T-cell (primary cell): ENCODE data around the gene S100G. TPM values are rescaled to one million over a fixed set of nuclear protein-coding genes. Genes with fewer than 3 reads are reported as not detected.

Source experiments
- ATAC-seq, 4 experiments: fragments of 200-7000 bp in 3 of 4; fragments of 150-1000 bp in 1 of 4; cut with Tn5 transposase; replicated peaks in 1 of 4; 1 replicate in 3 of 4; 2 replicates in 1 of 4; pipeline ENCODE4 v1.10.0; 2021; ENCODE audit warnings: moderate library complexity in 3 of 4, mild to moderate bottlenecking in 2 of 4, moderate number of reproducible peaks in 1 of 4
- CTCF ChIA-PET, 2 donors: fragments of 300-600 bp; sonication (Branson Sonifier 250); formaldehyde crosslinking; loops; one replicate each; lab custom pipeline; 2022; ENCODE audit warnings: antibody characterized with exemption in 2 of 2; lab: Charles Lee
- POLR2A ChIA-PET, 2 donors: fragments of 300-600 bp; sonication (Branson Sonifier 250); formaldehyde crosslinking; loops; one replicate each; lab custom pipeline; 2022; ENCODE audit warnings: antibody characterized with exemption in 2 of 2; lab: Charles Lee
- DNase-seq, 35 experiments: peaks; one replicate each; pipeline versions ENCODE4 v3.0.0 to v3.0.0-alpha.2; 2013 to 2023
- H3K27ac ChIP-seq: one replicate; pipeline ENCODE4 v1.5.1; 2013; ENCODE audit warnings: low read length
- H3K27me3 ChIP-seq, 2 experiments: replicated peaks in 1 of 2; 1 replicate in 1 of 2; 2 replicates in 1 of 2; pipeline versions ENCODE4 v1.6.1 to v1.7.0; 2013; ENCODE audit warnings: low read length in 1 of 2, mixed read lengths in 1 of 2; ENCODE audit not compliant: control insufficient read depth in 2 of 2, insufficient read depth in 2 of 2; ENCODE audit errors: extremely low read depth in 1 of 2
- H3K36me3 ChIP-seq, 2 donors: 1 replicate in 1 of 2; 2 replicates in 1 of 2; pipeline versions ENCODE4 v1.6.1 to v1.7.0; 2013; ENCODE audit warnings: low read length in 1 of 2; ENCODE audit not compliant: control insufficient read depth in 2 of 2, insufficient read depth in 1 of 2; ENCODE audit errors: extremely low read depth in 1 of 2
- H3K4me1 ChIP-seq, 2 experiments: 1 replicate in 1 of 2; 2 replicates in 1 of 2; pipeline versions ENCODE4 v1.6.1 to v1.7.0; 2013; ENCODE audit warnings: low read length in 2 of 2, mixed read lengths in 1 of 2; ENCODE audit not compliant: insufficient read depth in 2 of 2, control insufficient read depth in 1 of 2; ENCODE audit errors: extremely low read depth in 1 of 2
- H3K4me3 ChIP-seq, 2 donors: 1 replicate in 1 of 2; 2 replicates in 1 of 2; pipeline versions ENCODE4 v1.5.1 to v1.7.0; 2013; ENCODE audit warnings: mild to moderate bottlenecking in 2 of 2, low read length in 1 of 2, moderate library complexity in 1 of 2; ENCODE audit not compliant: control insufficient read depth in 1 of 2; ENCODE audit errors: extremely low read depth in 1 of 2
- H3K9me3 ChIP-seq: 2 replicates; pipeline ENCODE4 v1.7.0; 2013
- H3K27ac Mint-ChIP-seq, 2 donors: one replicate each; pipeline ENCODE4 v1.8.0; 2020 to 2021; ENCODE audit warnings: mild to moderate bottlenecking in 2 of 2, mixed read lengths in 2 of 2
- H3K27me3 Mint-ChIP-seq, 2 donors: one replicate each; pipeline ENCODE4 v1.8.0; 2021 to 2022; ENCODE audit warnings: mixed read lengths in 2 of 2
- H3K36me3 Mint-ChIP-seq: one replicate; pipeline ENCODE4 v1.8.0; 2021; ENCODE audit warnings: mixed read lengths
- H3K4me1 Mint-ChIP-seq, 3 donors: one replicate each; pipeline ENCODE4 v1.8.0; 2020 to 2022; ENCODE audit warnings: mixed read lengths in 3 of 3, mild to moderate bottlenecking in 1 of 3
- H3K4me3 Mint-ChIP-seq, 3 donors: one replicate each; pipeline ENCODE4 v1.8.0; 2020 to 2022; ENCODE audit warnings: mild to moderate bottlenecking in 3 of 3, mixed read lengths in 3 of 3, moderate library complexity in 3 of 3
- H3K9me3 Mint-ChIP-seq, 3 donors: one replicate each; pipeline ENCODE4 v1.8.0; 2020 to 2022; ENCODE audit warnings: mixed read lengths in 3 of 3
- WGBS: methylation state at CpG from one replicate; pipeline ENCODE4 v1.1.5; 2013; ENCODE audit warnings: missing lambda C conversion rate; ENCODE audit not compliant: insufficient coverage; 5-methylcytosine and 5-hydroxymethylcytosine counted together
- total RNA-seq, 35 experiments: library from RNA in 6 of 35; stranded (reverse) in 6 of 35; fragments of 120-200 nt in 1 of 35; gene quantifications; one replicate each; pipeline versions ENCODE4 v1.2.1 to v1.2.4 and lab custom pipeline; 2013 to 2026

Gene S100G
- total RNA-seq, 5 donors from 2014 or later (not counting 1 experiment from before 2014, with no cell fraction given): not detected

GRCh38 chrX:16638533-16638932 is 11.4 kb upstream of the S100G start:
- ChIA-PET CTCF (interaction anchor here in 1 of 2 donors (0.6 kb wide), 1 partner anchor 78 kb away, joined by 4 read pairs; no protein-coding TSS in a partner anchor), POLR2A (no interaction called here)
- no peak overlapping the region for H3K4me3 ChIP-seq
- H3K4me1 ChIP-seq: no peaks in the 10 kb centered on the region
- Mint-ChIP-seq H3K27me3 (peaks cover 0 to 3% of the 10 kb centered on the region in 2 donors), H3K27ac (no peak overlapping the region), H3K4me3 (no peak overlapping the region), H3K36me3 (peaks cover 22% of the 10 kb centered on the region), H3K9me3 (no peaks in the 10 kb centered on the region), H3K4me1 (peaks cover 0 to 4% (median 0%) of the 10 kb centered on the region in 3 donors)
- no peak overlapping the region for H3K27ac ChIP-seq
- no peaks in the 10 kb centered on the region for H3K36me3 ChIP-seq
- DNase-seq (no peak), ATAC-seq (no peak)
- no peaks in the 10 kb centered on the region for H3K27me3 ChIP-seq
- no CpG with 5 or more reads among the region's 7 CpGs for WGBS
- no peaks in the 10 kb centered on the region for H3K9me3 ChIP-seq

GRCh38 chrX:16639966-16640365 is 10.0 kb upstream of the S100G start:
- Histone ChIP-seq H3K4me3 (no peak overlapping the region), H3K27me3 (no peaks in the 10 kb centered on the region), H3K9me3 (no peaks in the 10 kb centered on the region), H3K36me3 (no peaks in the 10 kb centered on the region), H3K4me1 (no peaks in the 10 kb centered on the region), H3K27ac (no peak overlapping the region)
- ChIA-PET CTCF (no interaction called here), POLR2A (no interaction called here)
- ATAC-seq: no peak
- peaks cover 22% of the 10 kb centered on the region for H3K36me3 Mint-ChIP-seq
- H3K4me3 Mint-ChIP-seq: no peak overlapping the region
- no peaks in the 10 kb centered on the region for H3K9me3 Mint-ChIP-seq
- H3K27me3 Mint-ChIP-seq: no peaks in the 10 kb centered on the region
- no peak for DNase-seq
- 93% methylated on average over 4 of the region's 6 CpGs for WGBS
- no peaks in the 10 kb centered on the region for H3K4me1 Mint-ChIP-seq
- H3K27ac Mint-ChIP-seq: no peak overlapping the region

GRCh38 chrX:16640823-16641222 is 9.1 kb upstream of the S100G start:
- no peaks in the 10 kb centered on the region for H3K4me1 Mint-ChIP-seq
- ChIA-PET CTCF (interaction anchor here in 1 of 2 donors (0.8 kb wide), 1 partner anchor 11 kb away, joined by 3 read pairs; no protein-coding TSS in a partner anchor), POLR2A (no interaction called here)
- H3K36me3 Mint-ChIP-seq: peaks cover 22% of the 10 kb centered on the region
- no peak for ATAC-seq
- no peak for DNase-seq
- no peaks in the 10 kb centered on the region for H3K27me3 Mint-ChIP-seq
- H3K9me3 Mint-ChIP-seq: no peaks in the 10 kb centered on the region
- Histone ChIP-seq H3K27ac (no peak overlapping the region), H3K4me3 (no peak overlapping the region), H3K9me3 (no peaks in the 10 kb centered on the region), H3K4me1 (no peaks in the 10 kb centered on the region), H3K36me3 (no peaks in the 10 kb centered on the region), H3K27me3 (no peaks in the 10 kb centered on the region)
- no peak overlapping the region for H3K4me3 Mint-ChIP-seq
- 83% methylated on average over 1 of the region's 4 CpGs for WGBS
- no peak overlapping the region for H3K27ac Mint-ChIP-seq

- no peak for ATAC-seq
These were observed 6.8 kb upstream of the S100G start for GRCh38 chrX:16643176-16643575.

GRCh38 chrX:16646366-16647138 is 3.4 kb upstream of the S100G start:
- H3K4me3 ChIP-seq: no peak overlapping the region
- no CpG with 5 or more reads among the region's 4 CpGs for WGBS
- H3K27ac Mint-ChIP-seq: no peak overlapping the region
- H3K4me1 ChIP-seq: no peaks in the 10 kb centered on the region
- no peaks in the 10 kb centered on the region for H3K9me3 Mint-ChIP-seq
- ChIA-PET CTCF (no interaction called here), POLR2A (no interaction called here)
- no peak overlapping the region for H3K4me3 Mint-ChIP-seq
- no peak for ATAC-seq
- no peaks in the 10 kb centered on the region for H3K27me3 ChIP-seq
- no peaks in the 10 kb centered on the region for H3K36me3 ChIP-seq
- peaks cover 12% of the 10 kb centered on the region for H3K36me3 Mint-ChIP-seq
- no peak for DNase-seq
- no peaks in the 10 kb centered on the region for H3K4me1 Mint-ChIP-seq
- no peaks in the 10 kb centered on the region for H3K9me3 ChIP-seq
- H3K27ac ChIP-seq: no peak overlapping the region
- H3K27me3 Mint-ChIP-seq: peaks cover 0 to 5% of the 10 kb centered on the region in 2 donors

More at GRCh38 chrX:16643176-16643575, 6.8 kb upstream of the S100G start:
- Histone ChIP-seq H3K9me3 (no peaks in the 10 kb centered on the region), H3K4me1 (no peaks in the 10 kb centered on the region), H3K4me3 (no peak overlapping the region), H3K27me3 (no peaks in the 10 kb centered on the region), H3K36me3 (no peaks in the 10 kb centered on the region), H3K27ac (no peak overlapping the region)
- no peak for DNase-seq
- CTCF ChIA-PET: interaction anchor here in 1 of 2 donors (0.9 kb wide), 1 partner anchor 206 kb away, joined by 3 read pairs; no protein-coding TSS in a partner anchor
- POLR2A ChIA-PET: no interaction called here
- WGBS: no CpG with 5 or more reads among the region's 5 CpGs
- no peak overlapping the region for H3K4me3 Mint-ChIP-seq
- H3K4me1 Mint-ChIP-seq: no peaks in the 10 kb centered on the region
- H3K9me3 Mint-ChIP-seq: no peaks in the 10 kb centered on the region
- peaks cover 24% of the 10 kb centered on the region for H3K36me3 Mint-ChIP-seq
- no peak overlapping the region for H3K27ac Mint-ChIP-seq
- H3K27me3 Mint-ChIP-seq: no peaks in the 10 kb centered on the region

- no peak for ATAC-seq
These were observed 1.6 kb downstream of the S100G start for GRCh38 chrX:16651391-16652024.

More at GRCh38 chrX:16651391-16652024, 1.6 kb downstream of the S100G start:
- WGBS: no CpG with 5 or more reads among the region's 4 CpGs
- no peaks in the 10 kb centered on the region for H3K9me3 Mint-ChIP-seq
- H3K36me3 Mint-ChIP-seq: peaks cover 9% of the 10 kb centered on the region
- H3K4me1 ChIP-seq: no peaks in the 10 kb centered on the region
- no peaks in the 10 kb centered on the region for H3K9me3 ChIP-seq
- no peaks in the 10 kb centered on the region for H3K4me1 Mint-ChIP-seq
- H3K4me3 Mint-ChIP-seq: no peak overlapping the region
- ChIA-PET POLR2A (no interaction called here), CTCF (interaction anchor here (0.6 kb wide), 2 partner anchors 10 to 36 kb away, joined by 3 read pairs; no protein-coding TSS in a partner anchor)
- DNase-seq: no peak
- H3K27ac ChIP-seq: no peak overlapping the region
- H3K27me3 Mint-ChIP-seq: peaks cover 0 to 5% of the 10 kb centered on the region in 2 donors
- H3K4me3 ChIP-seq: no peak overlapping the region
- no peaks in the 10 kb centered on the region for H3K36me3 ChIP-seq
- no peaks in the 10 kb centered on the region for H3K27me3 ChIP-seq
- H3K27ac Mint-ChIP-seq: no peak overlapping the region
